PFSK-1 (cell line): ENCODE data around the gene ODAD4.
A peak's percentile ranks its signal among the peaks of the same experiment; 100 is the strongest.

ENCODE experiments used
- FOXP2 ChIP-seq: optimal IDR thresholded peaks from 2 replicates; pipeline ENCODE3; 2011; ENCODE audit warnings: borderline replicate concordance, control low read depth, inconsistent platforms; ENCODE audit not compliant: insufficient read depth; ENCODE audit errors: extremely low read length, extremely low read depth
- POLR2AphosphoS5 ChIP-seq: IDR thresholded peaks from 2 replicates; pipeline ENCODE4 v1.6.1; 2012; ENCODE audit warnings: low read depth, mild to moderate bottlenecking, control low read depth, low read length, moderate library complexity
- REST ChIP-seq, 2 experiments: IDR thresholded peaks; 2 replicates each; pipeline versions ENCODE4 v1.6.1 to v1.8.0; 2011 to 2012; ENCODE audit warnings: low read depth in 2 of 2, low read length in 2 of 2, control low read depth in 1 of 2, inconsistent platforms in 1 of 2, mild to moderate bottlenecking in 1 of 2, moderate library complexity in 1 of 2; ENCODE audit not compliant: insufficient read depth in 1 of 2
- SIN3A ChIP-seq: IDR thresholded peaks from 2 replicates; pipeline ENCODE4 v1.6.1; 2012; ENCODE audit warnings: mild to moderate bottlenecking, low read length, moderate library complexity, borderline replicate concordance; ENCODE audit not compliant: insufficient read depth
- TAF1 ChIP-seq: IDR thresholded peaks from 2 replicates; pipeline ENCODE4 v1.6.1; 2012; ENCODE audit warnings: low read length, control low read depth, borderline replicate concordance; ENCODE audit not compliant: insufficient read depth

ODAD4 gene

GRCh38 chr17:41965694-41966462 is 35.5 kb downstream of the ODAD4 start:
- TF ChIP-seq TAF1 (no peak), REST (IDR thresholded peaks at IDR 0.05; ENCODE audit: insufficient read depth in 1 of 2, low read depth in 2 of 2, low read length in 2 of 2) (no peak), FOXP2 (no peak)

DNA sequence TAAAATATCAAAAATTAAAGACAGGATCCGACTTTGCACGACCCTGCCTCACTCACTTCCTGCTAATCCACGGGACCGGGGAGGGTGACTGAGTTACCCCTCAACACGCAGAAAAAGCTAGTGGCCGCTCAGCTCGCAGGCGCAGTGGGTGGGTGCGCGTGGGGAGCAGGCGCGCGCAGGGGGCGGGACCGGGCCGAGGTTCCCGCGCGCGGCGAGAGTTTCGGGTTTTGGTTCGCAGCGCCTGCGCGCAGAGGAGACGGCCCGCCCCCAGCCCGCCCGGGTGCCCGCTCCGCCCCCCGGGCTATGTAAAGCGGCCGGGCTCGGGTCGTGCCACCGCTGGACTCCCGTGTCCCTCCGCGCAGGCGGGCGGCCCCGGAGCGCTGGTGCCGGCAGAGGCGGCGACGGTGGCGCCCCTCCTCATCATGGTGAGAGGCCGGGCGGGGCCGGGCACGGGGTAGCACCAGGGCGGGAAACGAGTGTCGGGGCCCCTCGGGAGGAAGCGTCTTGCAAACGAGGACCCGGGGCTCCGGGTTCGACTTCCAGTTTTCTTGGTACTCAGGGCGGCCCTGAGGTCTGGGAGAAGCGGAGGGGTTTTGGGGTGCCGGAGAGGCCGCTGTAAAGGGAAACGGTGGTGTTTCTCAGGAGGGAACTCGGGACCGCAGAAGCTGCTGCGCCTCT is 36.2 kb downstream of the ODAD4 start, which contains the start of gene CNP:
CNP (plus strand) TSS at position 333 of the 678 bp plus-strand sequence; CDS start at position 423, 90 bp downstream.
- peak; percentile 72; the same call in 1 of the 2 replicates for TF ChIP-seq TAF1
- peak; percentile 90 for TF ChIP-seq POLR2AphosphoS5
- 0 out of 4 replicates have a peak, but pooled peaks of 1 of the 2 experiments have one; percentile 19 for TF ChIP-seq REST (IDR thresholded peaks at IDR 0.05; ENCODE audit: insufficient read depth in 1 of 2, low read depth in 2 of 2, low read length in 2 of 2)
- peak; percentile 53; the same call in 1 of the 2 replicates for TF ChIP-seq SIN3A
- TF ChIP-seq FOXP2: no peak

DNA sequence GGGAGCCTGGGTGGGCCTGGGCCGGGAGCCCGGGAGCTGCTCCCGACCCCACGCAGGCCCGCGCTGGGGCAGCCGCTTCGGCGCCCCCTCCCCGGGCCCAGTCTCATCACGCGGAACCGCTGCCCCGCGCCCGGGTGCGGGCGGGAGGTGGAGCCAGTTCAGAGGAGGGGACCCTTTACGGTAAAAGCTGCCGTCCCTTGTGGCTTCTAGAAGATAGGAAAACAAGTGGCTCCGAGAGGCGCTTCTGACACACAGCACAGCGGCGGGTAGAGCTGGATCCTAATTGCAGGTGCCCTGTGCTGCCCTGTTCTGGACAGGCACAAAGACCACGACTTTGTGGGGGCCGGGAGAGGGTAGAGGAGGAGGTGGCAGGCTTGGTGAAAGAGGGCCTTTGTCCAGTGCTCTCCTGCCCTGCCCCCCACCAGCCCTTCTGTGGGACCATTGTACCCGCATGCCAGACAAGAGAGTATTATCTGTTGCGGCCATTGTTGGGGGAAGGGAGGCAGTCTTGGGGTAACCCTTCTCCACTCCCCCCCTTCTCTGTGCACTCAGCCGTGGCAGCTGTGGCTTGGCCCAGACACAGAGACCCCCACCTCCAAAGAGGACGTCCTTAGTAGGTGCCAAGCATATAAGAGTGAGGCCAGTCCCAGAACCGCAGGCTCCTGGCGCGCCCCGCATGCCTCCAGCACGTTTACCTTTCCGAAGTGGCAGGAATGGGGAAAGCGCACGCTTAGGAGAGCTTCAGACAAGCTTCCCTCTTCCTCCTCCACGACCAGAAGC is 36.9 kb downstream of the ODAD4 start:
- no peak for TF ChIP-seq REST (IDR thresholded peaks at IDR 0.05; ENCODE audit: insufficient read depth in 1 of 2, low read depth in 2 of 2, low read length in 2 of 2)
- TF ChIP-seq TAF1: no peak
- TF ChIP-seq POLR2AphosphoS5: no peak
- TF ChIP-seq SIN3A: no peak
- TF ChIP-seq FOXP2: no peak

- TF ChIP-seq FOXP2 (no peak), REST (IDR thresholded peaks at IDR 0.05; ENCODE audit: insufficient read depth in 1 of 2, low read depth in 2 of 2, low read length in 2 of 2) (no peak), SIN3A (no peak), TAF1 (no peak), POLR2AphosphoS5 (no peak; the same call in 1 of the 2 replicates)
Measured at GRCh38 chr17:41967921-41968578, 37.6 kb downstream of the ODAD4 start.
